Endodermal cell (in vitro differentiated cells): ENCODE data around the gene COP1. TPM values are rescaled to one million over a fixed set of nuclear protein-coding genes. Genes with fewer than 3 reads are reported as not detected.
"Not testable (repeated sequence)": the region's sequence is repeated elsewhere in the genome, so short reads cannot be mapped to it uniquely, and the experiment has no call there.

Experiments
- DNase-seq: peaks from one replicate; pipeline ENCODE4 v3.0.0-alpha.2; 2017
- H3K27ac ChIP-seq: 2 replicates; pipeline ENCODE4 v1.5.1; 2013; ENCODE audit warnings: mild to moderate bottlenecking, low read depth, low read length, moderate library complexity
- H3K27me3 ChIP-seq: 2 replicates; pipeline ENCODE4 v1.6.1; 2013; ENCODE audit warnings: mild to moderate bottlenecking, low read length, moderate library complexity; ENCODE audit not compliant: insufficient read depth, control insufficient read depth, poor library complexity, severe bottlenecking
- H3K36me3 ChIP-seq: 2 replicates; pipeline ENCODE4 v1.7.0; 2013; ENCODE audit warnings: mild to moderate bottlenecking, low read length, moderate library complexity; ENCODE audit not compliant: control insufficient read depth, insufficient read depth
- H3K4me1 ChIP-seq: one replicate; pipeline ENCODE4 v1.7.0; 2013; ENCODE audit warnings: low read length; ENCODE audit not compliant: control insufficient read depth, insufficient read depth
- H3K4me3 ChIP-seq: 2 replicates; pipeline ENCODE4 v1.5.1; 2013; ENCODE audit warnings: mild to moderate bottlenecking, low read length, moderate library complexity
- H3K9ac ChIP-seq: 2 replicates; pipeline ENCODE4 v1.6.1; 2013; ENCODE audit warnings: mild to moderate bottlenecking, low read length, moderate library complexity; ENCODE audit not compliant: poor library complexity, severe bottlenecking; ENCODE audit errors: extremely low read depth
- H3K9me3 ChIP-seq: 2 replicates; pipeline ENCODE4 v1.6.1; 2013; ENCODE audit warnings: mild to moderate bottlenecking, low read length, moderate library complexity; ENCODE audit not compliant: control insufficient read depth
- H3K27ac Mint-ChIP-seq: 2 replicates; pipeline ENCODE4 v1.8.0; 2020; ENCODE audit warnings: mixed read lengths
- H3K27me3 Mint-ChIP-seq: 2 replicates; pipeline ENCODE4 v1.8.0; 2021; ENCODE audit warnings: mild to moderate bottlenecking, mixed read lengths; ENCODE audit not compliant: insufficient read depth
- H3K36me3 Mint-ChIP-seq: 2 replicates; pipeline ENCODE4 v1.8.0; 2020; ENCODE audit warnings: low read depth, mixed read lengths
- H3K4me1 Mint-ChIP-seq: 2 replicates; pipeline ENCODE4 v1.8.0; 2020; ENCODE audit warnings: mixed read lengths
- H3K4me3 Mint-ChIP-seq: 2 replicates; pipeline ENCODE4 v1.8.0; 2020; ENCODE audit warnings: mild to moderate bottlenecking, moderate library complexity, mixed read lengths
- H3K9me3 Mint-ChIP-seq: 2 replicates; pipeline ENCODE4 v1.8.0; 2020; ENCODE audit warnings: mild to moderate bottlenecking, mixed read lengths
- CTCF ChIP-seq: fragments of 200-600 bp; sonication (generic); conservative IDR thresholded peaks from 2 replicates; pipeline ENCODE4 v1.5.0; 2021; ENCODE audit warnings: antibody characterized with exemption, mild to moderate bottlenecking
- WGBS, 2 experiments: methylation state at CpG; one replicate each; pipeline versions ENCODE4 v1.1.5 to v1.1.7; 2013; ENCODE audit warnings: missing lambda C conversion rate in 2 of 2, mixed read lengths in 1 of 2; ENCODE audit not compliant: insufficient coverage in 1 of 2, insufficient read length in 1 of 2; 5-methylcytosine and 5-hydroxymethylcytosine counted together
- total RNA-seq, 2 donors: library from RNA; stranded (reverse); fragmentation: NEBNext Ultra II Directional in 1 of 2; extraction: Animal tissue kit (Norgen Biotek cat#: 25700) in 1 of 2; gene quantifications; 2 replicates in 1 of 2; 3 replicates in 1 of 2; pipeline ENCODE4 v1.2.1, GENCODE V29; 2021

The COP1 gene
- total RNA-seq, 2 donors from 2014 or later, result 70.1 to 70.6 TPM

GRCh38 chr1:176032040-176032645 is 174.9 kb downstream of the COP1 start:
- 90% methylated on average over 2 of the region's 2 CpGs; no CpG with 5 or more reads in 1 of the 2 experiments for WGBS, 2 experiments
- H3K27me3 Mint-ChIP-seq, result no peaks in the 10 kb centered on the region
- H3K4me1 Mint-ChIP-seq, result peaks cover 9% of the 10 kb centered on the region

GRCh38 chr1:176029609-176030008 is 177.5 kb downstream of the COP1 start:
- no peaks in the 10 kb centered on the region for H3K27me3 ChIP-seq
- TF ChIP-seq CTCF, result no peak
- H3K4me3 ChIP-seq, result no peak overlapping the region
- Mint-ChIP-seq H3K27me3 (no peaks in the 10 kb centered on the region), H3K27ac (no peak overlapping the region), H3K9me3 (no peaks in the 10 kb centered on the region), H3K4me1 (peaks cover 8% of the 10 kb centered on the region), H3K4me3 (no peak overlapping the region), H3K36me3 (peaks cover 32% of the 10 kb centered on the region)
- no peak for DNase-seq
- peaks cover 5% of the 10 kb centered on the region for H3K9me3 ChIP-seq
- H3K27ac ChIP-seq, result no peak overlapping the region
- peaks cover 37% of the 10 kb centered on the region for H3K36me3 ChIP-seq
- WGBS, 2 experiments, result no CpG with 5 or more reads among the region's 2 CpGs
- no peaks in the 10 kb centered on the region for H3K4me1 ChIP-seq
- H3K9ac ChIP-seq, result no peak overlapping the region

More at GRCh38 chr1:176032040-176032645, 174.9 kb downstream of the COP1 start:
- DNase-seq, result no peak
- no peak for TF ChIP-seq CTCF
- no peaks in the 10 kb centered on the region for H3K27me3 ChIP-seq
- no peaks in the 10 kb centered on the region for H3K9me3 ChIP-seq
- H3K4me1 ChIP-seq, result no peaks in the 10 kb centered on the region
- no peak overlapping the region for H3K4me3 ChIP-seq
- H3K36me3 Mint-ChIP-seq, result peaks cover 24% of the 10 kb centered on the region
- H3K36me3 ChIP-seq, result peaks cover 26% of the 10 kb centered on the region
- no peak overlapping the region for H3K27ac ChIP-seq
- H3K9me3 Mint-ChIP-seq, result no peaks in the 10 kb centered on the region
- peak overlapping the region; percentile 22 for H3K27ac Mint-ChIP-seq
- no peak overlapping the region for H3K4me3 Mint-ChIP-seq
- H3K9ac ChIP-seq, result no peak overlapping the region

- Mint-ChIP-seq H3K4me1 (peaks cover 13% of the 10 kb centered on the region), H3K27me3 (no peaks in the 10 kb centered on the region), H3K27ac (no peak overlapping the region), H3K9me3 (no peaks in the 10 kb centered on the region), H3K36me3 (peaks cover 36% of the 10 kb centered on the region), H3K4me3 (no peak overlapping the region)
- no peak overlapping the region for H3K4me3 ChIP-seq
- DNase-seq, result no peak
- peaks cover 5% of the 10 kb centered on the region for H3K9me3 ChIP-seq
- H3K27me3 ChIP-seq, result no peaks in the 10 kb centered on the region
- H3K27ac ChIP-seq, result no peak overlapping the region
- TF ChIP-seq CTCF, result no peak
- H3K36me3 ChIP-seq, result peaks cover 37% of the 10 kb centered on the region
- no peak overlapping the region for H3K9ac ChIP-seq
- no peaks in the 10 kb centered on the region for H3K4me1 ChIP-seq
Measured at GRCh38 chr1:176029155-176029554, 177.9 kb downstream of the COP1 start.

- not testable (repeated sequence) for H3K4me1 ChIP-seq, H3K27ac Mint-ChIP-seq, H3K27ac ChIP-seq, H3K4me3 ChIP-seq, H3K9me3 Mint-ChIP-seq, H3K4me3 Mint-ChIP-seq, H3K9ac ChIP-seq, H3K9me3 ChIP-seq, H3K27me3 Mint-ChIP-seq, DNase-seq, H3K27me3 ChIP-seq
- WGBS, 2 experiments, result 89% methylated on average over 4 of the region's 4 CpGs; no CpG with 5 or more reads in 1 of the 2 experiments
- H3K36me3 ChIP-seq, result peaks cover 37% of the 10 kb centered on the region
- peaks cover 41% of the 10 kb centered on the region for H3K36me3 Mint-ChIP-seq
- peaks cover 13% of the 10 kb centered on the region for H3K4me1 Mint-ChIP-seq
Measured at GRCh38 chr1:176027934-176028333, 179.2 kb downstream of the COP1 start.
